Uterus (tissue), 2 donors: ENCODE results near the gene PRKX.

Experiments
- POLR2A ChIP-seq, 2 donors: fragments of 450-650 bp; IDR thresholded peaks; one replicate each; pipeline ENCODE4 v1.6.1; 2016; ENCODE audit warnings: antibody characterized with exemption in 2 of 2, mild to moderate bottlenecking in 1 of 2, moderate library complexity in 1 of 2
- TF ChIP-seq, protein P1 (sequence below), 4 experiments: fragments of 200-600 bp in 2 of 4; fragments of 450-650 bp in 2 of 4; sonication (generic) in 2 of 4; IDR thresholded peaks; one replicate each; pipeline ENCODE4 v1.5.1; 2016 to 2019; ENCODE audit warnings: antibody characterized with exemption in 4 of 4, mild to moderate bottlenecking in 2 of 4, moderate library complexity in 1 of 4

DNA sequence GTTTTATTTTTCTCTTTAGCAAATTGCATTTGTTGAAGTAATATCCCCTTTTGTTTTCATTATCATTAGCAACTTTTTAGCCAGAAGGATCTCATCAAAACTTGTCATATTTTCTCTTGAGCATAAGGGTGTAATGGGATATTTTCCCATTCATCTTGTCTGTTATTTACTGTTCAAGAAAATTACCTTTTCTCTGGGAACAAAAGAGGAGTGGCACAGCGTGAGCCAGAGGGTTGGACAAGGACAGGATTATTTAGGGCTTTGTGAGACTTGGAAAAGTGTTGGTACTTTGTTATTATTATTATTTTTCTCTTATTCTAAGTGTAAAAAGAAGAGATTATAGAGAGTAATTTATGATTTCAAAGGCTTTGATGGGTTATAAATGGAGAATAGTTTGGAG, 135.9 kb downstream of the PRKX start:
- no peak for TF ChIP-seq POLR2A (IDR thresholded peaks at IDR 0.05)
- TF ChIP-seq, protein P1, sequence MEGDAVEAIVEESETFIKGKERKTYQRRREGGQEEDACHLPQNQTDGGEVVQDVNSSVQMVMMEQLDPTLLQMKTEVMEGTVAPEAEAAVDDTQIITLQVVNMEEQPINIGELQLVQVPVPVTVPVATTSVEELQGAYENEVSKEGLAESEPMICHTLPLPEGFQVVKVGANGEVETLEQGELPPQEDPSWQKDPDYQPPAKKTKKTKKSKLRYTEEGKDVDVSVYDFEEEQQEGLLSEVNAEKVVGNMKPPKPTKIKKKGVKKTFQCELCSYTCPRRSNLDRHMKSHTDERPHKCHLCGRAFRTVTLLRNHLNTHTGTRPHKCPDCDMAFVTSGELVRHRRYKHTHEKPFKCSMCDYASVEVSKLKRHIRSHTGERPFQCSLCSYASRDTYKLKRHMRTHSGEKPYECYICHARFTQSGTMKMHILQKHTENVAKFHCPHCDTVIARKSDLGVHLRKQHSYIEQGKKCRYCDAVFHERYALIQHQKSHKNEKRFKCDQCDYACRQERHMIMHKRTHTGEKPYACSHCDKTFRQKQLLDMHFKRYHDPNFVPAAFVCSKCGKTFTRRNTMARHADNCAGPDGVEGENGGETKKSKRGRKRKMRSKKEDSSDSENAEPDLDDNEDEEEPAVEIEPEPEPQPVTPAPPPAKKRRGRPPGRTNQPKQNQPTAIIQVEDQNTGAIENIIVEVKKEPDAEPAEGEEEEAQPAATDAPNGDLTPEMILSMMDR (IDR thresholded peaks at IDR 0.05) = no peak
